Activated naive CD8-positive, alpha-beta T cell treated with anti-CD3 and anti-CD28 coated beads, Interleukin-2, amount 50 U/mL, for 24 hours (primary cell): ENCODE measurements around the gene NAA30.

Source experiments
- ATAC-seq: fragments of 150-1000 bp; cut with Tn5 transposase; one replicate; pipeline ENCODE4 v1.10.0; 2021
- DNase-seq: peaks from one replicate; pipeline ENCODE4 v3.0.0; 2021
- H3K27ac Mint-ChIP-seq: one replicate; pipeline ENCODE4 v1.8.0; 2021; ENCODE audit warnings: mild to moderate bottlenecking, mixed read lengths
- H3K27me3 Mint-ChIP-seq: one replicate; pipeline ENCODE4 v1.8.0; 2021; ENCODE audit warnings: mixed read lengths
- H3K36me3 Mint-ChIP-seq: one replicate; pipeline ENCODE4 v1.8.0; 2021; ENCODE audit warnings: low read depth, mixed read lengths
- H3K4me1 Mint-ChIP-seq: one replicate; pipeline ENCODE4 v1.8.0; 2021; ENCODE audit warnings: mixed read lengths
- H3K4me3 Mint-ChIP-seq: one replicate; pipeline ENCODE4 v1.8.0; 2021; ENCODE audit warnings: mild to moderate bottlenecking, moderate library complexity, mixed read lengths
- H3K9me3 Mint-ChIP-seq: one replicate; pipeline ENCODE4 v1.8.0; 2021; ENCODE audit warnings: mixed read lengths

Gene NAA30

DNA sequence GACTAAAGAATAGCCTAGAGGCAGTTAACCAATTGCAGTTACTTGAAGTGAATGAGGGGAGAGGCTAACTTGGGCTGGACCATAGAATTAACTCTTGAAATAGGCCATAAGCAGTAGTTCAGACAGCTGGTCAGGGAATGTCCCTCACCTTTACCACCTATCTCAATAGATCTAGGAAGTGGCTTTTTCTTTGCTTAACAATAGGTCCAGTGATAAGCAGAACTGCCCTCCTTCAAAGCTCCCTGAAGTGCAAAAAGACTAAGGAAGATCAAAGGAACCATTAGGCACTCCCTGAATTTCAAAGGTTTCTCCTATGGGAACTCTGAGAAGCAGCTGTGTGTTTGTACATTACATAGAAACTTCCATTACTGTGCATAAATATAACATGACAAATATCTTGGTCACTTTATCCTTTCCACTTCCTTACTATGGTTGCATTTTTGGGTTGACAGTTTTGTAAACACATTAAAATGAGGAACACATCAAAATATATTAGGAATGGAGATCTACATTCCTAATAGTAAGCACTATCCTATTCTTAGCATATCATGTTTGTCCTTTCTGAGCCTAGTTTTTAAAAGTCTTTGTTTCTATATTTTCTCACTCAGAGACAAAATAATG, 7.2 kb upstream of the NAA30 start:
- H3K27me3 Mint-ChIP-seq, result peaks cover 1% of the 10 kb centered on the region
- H3K4me3 Mint-ChIP-seq, result no peak overlapping the region
- H3K9me3 Mint-ChIP-seq, result no peaks in the 10 kb centered on the region
- no peak overlapping the region for H3K27ac Mint-ChIP-seq
- ATAC-seq (no peak), DNase-seq (no peak)
- no peaks in the 10 kb centered on the region for H3K36me3 Mint-ChIP-seq
- no peaks in the 10 kb centered on the region for H3K4me1 Mint-ChIP-seq

DNA sequence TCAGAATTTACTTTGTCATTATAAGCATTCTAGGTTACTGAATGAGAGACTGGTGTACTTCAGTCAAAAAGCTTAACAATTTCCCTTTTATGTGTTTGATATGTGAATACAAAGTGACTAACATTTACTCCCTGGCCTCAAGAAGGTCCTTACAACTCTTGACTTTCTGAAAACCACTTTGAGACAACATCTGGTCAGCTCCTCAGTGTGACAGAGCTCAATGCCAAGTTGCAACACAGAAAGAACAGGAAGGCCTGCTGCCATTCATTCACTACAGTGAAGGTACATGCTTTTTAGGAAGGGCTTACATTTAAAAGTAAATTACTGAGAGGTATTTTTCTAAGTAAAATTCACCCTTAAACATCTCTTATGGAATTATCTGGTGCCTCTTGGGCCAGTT, 2.3 kb upstream of the NAA30 start:
- Mint-ChIP-seq H3K4me3 (no peak overlapping the region), H3K4me1 (peaks cover 23% of the 10 kb centered on the region), H3K27me3 (peaks cover 1% of the 10 kb centered on the region), H3K9me3 (no peaks in the 10 kb centered on the region), H3K36me3 (peaks cover 15% of the 10 kb centered on the region), H3K27ac (no peak overlapping the region)
- ATAC-seq, result no peak
- DNase-seq, result no peak

DNA sequence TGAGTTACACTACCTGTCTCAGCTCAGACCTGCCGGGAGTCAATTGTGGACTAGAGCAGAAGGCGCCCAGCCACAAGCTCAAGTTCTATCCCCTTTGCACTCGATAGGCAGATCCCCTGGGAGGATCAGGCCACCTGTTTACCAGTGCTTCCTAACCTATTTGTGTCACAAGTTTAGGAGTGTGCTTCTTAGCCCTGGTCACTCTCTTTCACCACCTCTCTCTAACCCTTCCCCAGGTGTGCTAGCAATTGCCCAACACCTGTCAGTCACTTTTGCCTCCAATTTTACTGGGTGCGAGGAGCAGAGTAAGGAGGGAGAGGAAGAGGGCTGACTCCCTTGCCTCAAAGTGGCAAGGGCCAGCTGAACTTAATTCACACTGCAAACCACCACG, 745 bp upstream of the NAA30 start:
- peak overlapping the region; percentile 88 for H3K4me3 Mint-ChIP-seq
- H3K27me3 Mint-ChIP-seq, result no peaks in the 10 kb centered on the region
- H3K36me3 Mint-ChIP-seq, result peaks cover 27% of the 10 kb centered on the region
- no peaks in the 10 kb centered on the region for H3K9me3 Mint-ChIP-seq
- peak; percentile 14 for DNase-seq
- peaks cover 39% of the 10 kb centered on the region for H3K4me1 Mint-ChIP-seq
- ATAC-seq, result peak; percentile 4
- peak overlapping the region; percentile 96 for H3K27ac Mint-ChIP-seq

DNA sequence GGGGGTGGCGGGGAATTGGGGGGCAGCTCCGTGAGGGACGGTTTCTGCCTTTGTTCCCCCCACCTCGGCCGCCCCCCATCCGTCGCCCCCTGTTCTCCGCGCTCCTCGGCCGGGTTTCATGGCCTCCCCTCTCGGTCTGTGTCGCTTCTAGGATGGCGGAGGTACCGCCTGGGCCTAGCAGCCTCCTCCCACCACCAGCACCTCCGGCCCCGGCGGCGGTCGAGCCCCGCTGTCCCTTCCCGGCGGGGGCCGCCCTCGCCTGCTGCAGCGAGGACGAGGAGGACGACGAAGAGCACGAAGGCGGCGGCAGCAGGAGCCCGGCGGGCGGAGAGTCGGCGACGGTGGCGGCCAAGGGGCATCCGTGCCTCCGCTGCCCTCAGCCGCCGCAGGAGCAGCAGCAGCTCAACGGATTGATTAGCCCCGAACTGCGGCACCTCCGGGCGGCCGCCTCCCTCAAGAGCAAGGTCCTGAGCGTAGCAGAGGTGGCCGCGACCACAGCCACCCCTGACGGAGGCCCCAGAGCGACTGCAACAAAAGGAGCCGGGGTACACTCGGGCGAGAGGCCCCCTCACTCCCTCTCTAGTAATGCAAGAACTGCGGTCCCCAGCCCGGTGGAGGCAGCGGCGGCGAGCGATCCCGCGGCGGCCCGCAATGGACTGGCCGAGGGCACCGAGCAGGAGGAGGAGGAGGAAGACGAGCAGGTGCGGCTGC, 575 bp downstream of the NAA30 start:
- Mint-ChIP-seq H3K4me3 (peak overlapping the region; percentile 88), H3K36me3 (peaks cover 29% of the 10 kb centered on the region), H3K9me3 (no peaks in the 10 kb centered on the region), H3K27ac (no peak overlapping the region), H3K4me1 (peaks cover 42% of the 10 kb centered on the region), H3K27me3 (no peaks in the 10 kb centered on the region)
- ATAC-seq, result peak; percentile 40
- DNase-seq, result peak; percentile 43

DNA sequence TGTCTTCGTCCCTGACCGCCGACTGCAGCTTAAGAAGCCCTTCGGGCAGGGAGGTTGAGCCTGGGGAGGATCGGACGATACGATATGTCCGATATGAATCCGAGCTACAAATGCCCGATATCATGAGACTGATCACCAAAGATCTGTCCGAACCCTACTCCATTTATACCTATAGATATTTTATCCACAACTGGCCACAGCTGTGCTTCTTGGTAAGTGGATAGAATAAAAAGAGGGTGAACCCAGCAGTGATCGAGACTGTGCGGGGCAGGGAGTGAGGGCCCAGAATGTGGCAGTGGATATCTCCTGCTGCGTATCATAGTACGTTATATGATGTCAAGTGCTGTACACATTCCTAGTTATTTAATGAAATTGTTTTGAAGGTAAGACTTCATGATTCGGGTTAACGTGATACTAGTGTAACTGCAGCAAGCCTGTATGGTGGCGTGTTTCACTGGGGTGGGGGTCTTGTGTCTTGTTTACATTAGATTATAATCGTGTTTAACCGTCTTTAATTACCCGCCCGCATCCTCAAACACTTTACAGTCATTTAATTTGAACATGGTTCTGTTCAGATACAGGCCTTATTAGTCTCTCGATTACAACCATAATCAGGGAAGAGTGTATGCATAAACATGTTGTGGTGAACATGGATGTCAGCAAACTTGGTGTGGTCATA, 1.3 kb downstream of the NAA30 start:
- H3K9me3 Mint-ChIP-seq, result no peaks in the 10 kb centered on the region
- ATAC-seq, result no peak
- H3K27ac Mint-ChIP-seq, result peak overlapping the region; percentile 54
- H3K4me1 Mint-ChIP-seq, result peaks cover 42% of the 10 kb centered on the region
- no peaks in the 10 kb centered on the region for H3K27me3 Mint-ChIP-seq
- DNase-seq, result no peak
- peak overlapping the region; percentile 88 for H3K4me3 Mint-ChIP-seq
- peaks cover 31% of the 10 kb centered on the region for H3K36me3 Mint-ChIP-seq

DNA sequence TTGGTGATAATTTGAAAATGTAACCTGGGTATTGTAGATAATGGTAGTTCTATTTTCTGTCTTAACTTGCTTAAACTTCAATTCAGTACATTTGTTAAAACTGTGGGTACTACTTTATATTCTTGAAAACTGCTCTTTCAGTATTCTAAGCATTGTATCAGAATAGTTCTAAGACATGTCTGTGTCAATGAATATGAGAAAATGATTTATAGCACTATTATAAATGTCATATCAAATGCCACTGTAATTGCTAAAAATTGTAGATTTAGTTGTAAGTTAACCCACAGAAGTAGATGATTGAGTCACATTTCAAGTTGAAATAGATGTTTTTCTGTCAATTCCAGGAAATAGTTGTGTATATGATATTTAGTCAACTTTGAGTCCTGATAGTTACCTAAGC, 2.4 kb downstream of the NAA30 start:
- H3K27me3 Mint-ChIP-seq, result no peaks in the 10 kb centered on the region
- H3K9me3 Mint-ChIP-seq, result no peaks in the 10 kb centered on the region
- H3K4me3 Mint-ChIP-seq, result peak overlapping the region; percentile 88
- peaks cover 36% of the 10 kb centered on the region for H3K36me3 Mint-ChIP-seq
- no peak for DNase-seq
- peaks cover 42% of the 10 kb centered on the region for H3K4me1 Mint-ChIP-seq
- ATAC-seq, result no peak
- H3K27ac Mint-ChIP-seq, result no peak overlapping the region

DNA sequence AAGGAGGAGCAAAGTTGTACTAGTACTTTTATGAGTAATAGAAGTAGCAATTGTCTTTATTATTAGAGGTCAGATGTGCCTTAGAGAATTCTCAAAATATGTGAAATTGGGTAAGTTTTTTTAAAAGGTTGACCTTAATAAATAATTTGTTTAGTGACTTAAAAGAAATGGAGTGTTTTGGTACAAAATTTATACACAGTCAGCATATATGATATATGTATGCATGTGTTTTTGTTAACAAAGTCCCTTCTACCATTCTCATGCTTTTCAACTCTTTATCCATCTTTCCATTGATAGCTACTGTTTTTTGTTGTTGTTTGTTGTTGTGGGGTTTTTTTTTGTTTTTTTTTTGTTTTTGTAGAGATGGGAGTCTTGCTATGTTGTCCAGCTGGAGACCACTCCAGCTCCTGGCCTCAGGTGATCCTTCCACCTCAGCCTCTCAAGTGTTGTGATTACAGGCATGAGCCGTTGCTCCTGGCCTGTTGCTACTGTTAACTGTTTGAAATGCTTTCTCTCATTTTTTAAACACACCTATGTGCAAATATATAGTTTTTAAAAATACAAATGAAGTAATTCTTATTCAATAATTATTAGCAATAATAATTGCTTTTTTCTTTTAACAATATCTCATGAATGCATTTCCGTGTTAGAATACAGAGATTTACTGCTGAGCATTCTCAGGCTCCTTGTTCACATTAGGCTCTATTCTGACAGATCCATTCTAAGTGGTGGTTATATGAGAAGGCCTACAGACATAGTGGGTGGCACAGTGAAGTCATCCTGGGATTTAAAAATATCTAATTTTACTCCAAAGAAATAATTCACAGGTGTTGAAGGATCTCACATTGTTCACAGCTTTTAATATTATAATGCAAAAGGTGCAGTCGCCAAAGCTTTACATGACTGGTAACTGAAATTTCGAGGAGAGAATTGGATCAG, 10.4 kb downstream of the NAA30 start:
- H3K9me3 Mint-ChIP-seq, result no peaks in the 10 kb centered on the region
- no peaks in the 10 kb centered on the region for H3K27me3 Mint-ChIP-seq
- H3K36me3 Mint-ChIP-seq, result peaks cover 34% of the 10 kb centered on the region
- peaks cover 8% of the 10 kb centered on the region for H3K4me1 Mint-ChIP-seq
- DNase-seq (no peak), ATAC-seq (no peak)
- no peak overlapping the region for H3K27ac Mint-ChIP-seq
- H3K4me3 Mint-ChIP-seq, result no peak overlapping the region

DNA sequence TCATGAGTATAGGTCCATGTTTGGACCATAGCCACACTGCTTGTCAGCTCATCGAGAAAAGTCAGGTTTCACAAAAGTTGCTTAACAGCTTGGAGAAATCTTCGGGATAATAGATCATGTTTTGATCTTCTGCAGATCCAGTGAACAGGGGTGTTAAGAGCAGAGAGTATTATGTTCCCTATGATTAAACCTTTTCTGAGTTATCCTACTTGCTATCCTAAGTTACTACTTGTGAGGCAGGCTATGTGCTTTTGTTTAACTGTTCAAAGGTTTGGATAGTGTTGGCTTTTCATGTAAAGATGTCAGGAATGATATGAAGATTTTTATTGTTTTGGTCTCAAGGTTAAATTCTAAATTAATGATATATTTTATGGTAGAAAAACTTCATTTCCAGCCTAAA, 11.1 kb downstream of the NAA30 start:
- DNase-seq, result no peak
- H3K27ac Mint-ChIP-seq, result no peak overlapping the region
- H3K36me3 Mint-ChIP-seq, result peaks cover 37% of the 10 kb centered on the region
- no peaks in the 10 kb centered on the region for H3K27me3 Mint-ChIP-seq
- ATAC-seq, result no peak
- no peak overlapping the region for H3K4me3 Mint-ChIP-seq
- H3K4me1 Mint-ChIP-seq, result peaks cover 11% of the 10 kb centered on the region
- H3K9me3 Mint-ChIP-seq, result no peaks in the 10 kb centered on the region

DNA sequence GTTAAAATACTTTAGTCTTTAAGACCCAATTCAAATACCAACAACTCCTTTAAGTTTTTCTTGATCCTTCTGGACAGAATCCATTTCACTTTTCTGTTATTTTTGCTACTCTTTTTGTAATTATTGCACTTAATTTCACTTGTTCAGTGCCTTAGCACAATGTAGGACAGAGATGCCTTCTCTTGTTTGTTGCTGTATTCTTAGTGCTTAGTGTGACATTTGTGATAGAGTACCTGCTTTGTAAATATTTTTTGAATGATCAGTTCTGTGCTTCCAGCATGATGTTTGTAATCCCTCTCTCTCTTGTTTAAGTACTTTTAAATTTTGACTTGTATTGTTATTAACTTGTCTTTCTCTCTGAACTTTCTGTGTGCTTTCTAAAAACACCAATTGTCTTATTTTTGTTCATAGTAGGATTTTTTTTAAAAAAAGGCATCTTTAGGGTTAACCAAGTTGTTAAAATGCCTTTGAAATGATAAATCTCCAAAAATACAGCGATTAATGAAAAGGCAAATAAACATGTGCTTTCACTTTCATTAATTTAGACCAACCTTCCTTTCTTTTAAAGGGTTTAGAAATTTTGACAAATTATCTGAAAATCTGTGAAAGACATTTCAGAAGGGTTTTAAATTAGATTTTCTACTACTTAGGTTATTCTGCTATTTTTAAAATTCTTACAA, 11.9 kb downstream of the NAA30 start:
- DNase-seq, result no peak
- H3K4me3 Mint-ChIP-seq, result no peak overlapping the region
- no peak for ATAC-seq
- no peaks in the 10 kb centered on the region for H3K27me3 Mint-ChIP-seq
- H3K36me3 Mint-ChIP-seq, result peaks cover 35% of the 10 kb centered on the region
- H3K4me1 Mint-ChIP-seq, result peaks cover 12% of the 10 kb centered on the region
- H3K27ac Mint-ChIP-seq, result no peak overlapping the region
- no peaks in the 10 kb centered on the region for H3K9me3 Mint-ChIP-seq

DNA sequence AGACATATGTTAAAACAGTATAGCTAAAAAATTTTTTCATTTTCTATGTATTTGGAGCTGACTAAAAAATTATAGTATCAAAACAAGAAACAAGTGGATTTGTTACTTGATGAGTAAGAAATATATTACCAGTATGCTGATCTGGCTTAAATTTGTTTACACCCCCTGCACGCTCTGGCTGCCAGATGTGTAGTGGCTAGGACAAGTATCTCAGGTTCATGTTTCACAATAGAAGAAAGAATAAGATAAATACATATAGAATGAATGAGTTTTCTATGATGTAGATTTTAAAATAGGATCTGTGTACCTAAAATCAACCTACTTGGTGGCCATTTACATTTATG, 13.1 kb downstream of the NAA30 start:
- H3K4me3 Mint-ChIP-seq, result no peak overlapping the region
- no peaks in the 10 kb centered on the region for H3K27me3 Mint-ChIP-seq
- H3K27ac Mint-ChIP-seq, result no peak overlapping the region
- peaks cover 41% of the 10 kb centered on the region for H3K36me3 Mint-ChIP-seq
- no peaks in the 10 kb centered on the region for H3K9me3 Mint-ChIP-seq
- peaks cover 17% of the 10 kb centered on the region for H3K4me1 Mint-ChIP-seq
- no peak for ATAC-seq
- DNase-seq, result no peak

DNA sequence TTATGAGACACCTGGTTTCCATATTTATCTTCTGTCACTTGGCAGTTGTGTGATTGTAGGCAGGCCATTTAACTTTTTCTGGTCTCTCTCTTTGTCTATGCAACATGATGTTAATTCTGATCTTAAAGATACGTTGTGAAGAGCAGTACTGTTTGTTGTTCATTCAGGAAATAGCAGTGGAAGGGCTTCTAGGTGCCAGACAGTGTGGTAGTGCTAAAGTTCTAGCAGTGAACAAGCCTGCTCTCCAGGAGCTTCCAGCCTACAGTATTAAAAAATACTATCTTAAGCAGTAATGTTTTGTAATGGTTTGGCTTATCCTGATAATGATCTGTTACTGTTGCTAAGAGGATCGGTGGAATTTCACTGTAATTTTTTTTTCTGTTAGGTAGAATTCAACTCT, 15.2 kb downstream of the NAA30 start:
- no peak overlapping the region for H3K4me3 Mint-ChIP-seq
- DNase-seq (no peak), ATAC-seq (no peak)
- no peaks in the 10 kb centered on the region for H3K9me3 Mint-ChIP-seq
- H3K4me1 Mint-ChIP-seq, result peaks cover 17% of the 10 kb centered on the region
- H3K27ac Mint-ChIP-seq, result no peak overlapping the region
- peaks cover 44% of the 10 kb centered on the region for H3K36me3 Mint-ChIP-seq
- H3K27me3 Mint-ChIP-seq, result no peaks in the 10 kb centered on the region

DNA sequence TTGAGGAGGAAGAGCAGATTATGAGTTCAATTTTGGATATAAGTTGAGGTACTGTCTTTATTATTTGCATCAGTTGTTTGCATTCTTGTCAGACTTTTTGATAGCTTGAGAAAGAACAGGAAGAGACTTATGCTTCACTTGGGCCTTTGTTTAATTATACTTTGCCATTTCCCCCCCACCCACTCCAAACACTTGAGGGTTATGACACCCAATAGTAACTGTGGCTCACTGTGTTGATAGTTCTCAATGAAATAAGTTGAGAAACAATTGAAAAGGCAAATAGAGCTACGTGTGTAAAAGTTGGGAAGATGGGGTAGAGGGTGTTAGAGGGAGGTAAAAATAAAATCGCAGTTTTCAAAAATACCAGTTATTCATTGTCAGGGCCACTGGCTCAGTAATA, 17.7 kb downstream of the NAA30 start:
- ATAC-seq, result no peak
- no peaks in the 10 kb centered on the region for H3K9me3 Mint-ChIP-seq
- peaks cover 51% of the 10 kb centered on the region for H3K36me3 Mint-ChIP-seq
- no peak overlapping the region for H3K27ac Mint-ChIP-seq
- peaks cover 13% of the 10 kb centered on the region for H3K4me1 Mint-ChIP-seq
- no peak overlapping the region for H3K4me3 Mint-ChIP-seq
- no peak for DNase-seq
- H3K27me3 Mint-ChIP-seq, result no peaks in the 10 kb centered on the region

DNA sequence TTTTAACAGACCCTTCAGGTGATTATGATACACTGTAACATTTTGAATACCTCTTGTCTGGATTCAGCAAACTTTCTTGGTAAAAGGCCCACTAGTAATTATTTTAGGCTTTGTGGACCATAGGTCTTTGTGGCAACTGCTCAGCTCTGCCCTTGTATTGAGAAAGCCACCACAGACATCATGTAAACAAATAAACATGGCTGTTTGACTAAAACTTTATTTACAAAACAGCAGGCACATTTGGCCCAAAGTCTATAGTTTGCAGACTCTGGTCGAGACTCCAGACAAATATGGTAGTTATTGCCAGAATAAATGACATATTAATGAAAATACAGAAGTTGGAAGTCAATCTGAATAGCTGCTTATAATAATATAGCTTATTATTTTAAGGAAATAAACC, 18.2 kb downstream of the NAA30 start:
- H3K4me3 Mint-ChIP-seq, result no peak overlapping the region
- H3K9me3 Mint-ChIP-seq, result no peaks in the 10 kb centered on the region
- peaks cover 13% of the 10 kb centered on the region for H3K4me1 Mint-ChIP-seq
- DNase-seq (no peak), ATAC-seq (no peak)
- H3K36me3 Mint-ChIP-seq, result peaks cover 46% of the 10 kb centered on the region
- H3K27me3 Mint-ChIP-seq, result no peaks in the 10 kb centered on the region
- no peak overlapping the region for H3K27ac Mint-ChIP-seq

DNA sequence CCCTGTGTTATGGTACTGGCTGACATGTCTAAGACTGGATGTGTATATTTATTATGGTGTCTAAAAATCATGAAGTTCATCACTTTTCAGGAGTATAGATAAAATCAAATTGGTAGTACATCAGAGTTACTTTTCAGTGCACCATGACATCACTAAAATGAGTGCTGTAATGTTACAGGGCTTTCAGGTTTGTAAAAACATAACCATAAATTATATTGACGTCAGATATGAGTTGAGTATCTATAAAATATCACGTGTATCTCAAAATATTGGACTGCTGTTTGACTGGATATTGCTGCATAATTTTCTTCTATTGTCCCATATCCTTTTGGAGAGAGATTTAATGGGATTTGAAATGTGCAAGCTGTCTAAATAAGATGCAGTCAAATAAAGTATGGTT, 22.0 kb downstream of the NAA30 start:
- Mint-ChIP-seq H3K27me3 (no peaks in the 10 kb centered on the region), H3K9me3 (no peaks in the 10 kb centered on the region), H3K27ac (no peak overlapping the region), H3K4me3 (no peak overlapping the region), H3K36me3 (peaks cover 29% of the 10 kb centered on the region), H3K4me1 (peaks cover 8% of the 10 kb centered on the region)
- ATAC-seq, result no peak
- no peak for DNase-seq
